Esophagus muscularis mucosa (tissue), 4 donors: ENCODE measurements around the gene QSOX2. TPM values are rescaled to one million over a fixed set of nuclear protein-coding genes. Genes with fewer than 3 reads are reported as not detected.

Source experiments
- DNase-seq: peaks from one replicate; pipeline ENCODE4 v3.0.0-alpha.2; 2017; ENCODE audit errors: extremely low spot score
- H3K27ac ChIP-seq, 4 donors: fragments of 200-600 bp; sonication (generic); replicated peaks in 1 of 4; 1 replicate in 3 of 4; 2 replicates in 1 of 4; pipeline ENCODE4 v1.5.1; 2016 to 2019; ENCODE audit warnings: mild to moderate bottlenecking in 1 of 4
- H3K27me3 ChIP-seq, 4 donors: fragments of 200-600 bp; sonication (generic); one replicate each; pipeline versions ENCODE4 v1.5.1 to v1.6.0; 2016 to 2019
- H3K36me3 ChIP-seq, 4 donors: fragments of 200-600 bp; sonication (generic); one replicate each; pipeline ENCODE4 v1.5.1; 2016 to 2019
- H3K4me1 ChIP-seq, 4 donors: fragments of 200-600 bp; sonication (generic); one replicate each; pipeline ENCODE4 v1.5.1; 2016 to 2019
- H3K4me3 ChIP-seq, 4 donors: fragments of 200-600 bp; sonication (generic); 1 replicate in 2 of 4; 2 replicates in 2 of 4; pipeline ENCODE4 v1.5.1; 2016 to 2019; ENCODE audit warnings: mild to moderate bottlenecking in 4 of 4, moderate library complexity in 1 of 4
- H3K9me3 ChIP-seq, 4 donors: fragments of 200-600 bp; sonication (generic); 1 replicate in 3 of 4; 2 replicates in 1 of 4; pipeline ENCODE4 v1.5.1; 2016 to 2019
- CTCF ChIP-seq, 3 experiments: fragments of 200-600 bp in 2 of 3; fragments of 450-650 bp in 1 of 3; sonication (generic) in 2 of 3; IDR thresholded peaks; one replicate each; pipeline ENCODE4 v1.5.1; 2017 to 2019; ENCODE audit warnings: antibody characterized with exemption in 3 of 3, mild to moderate bottlenecking in 2 of 3, moderate library complexity in 1 of 3
- EP300 ChIP-seq: sonication (generic); formaldehyde crosslinking; IDR thresholded peaks from one replicate; pipeline ENCODE4 v1.6.1; 2017; ENCODE audit warnings: antibody characterized with exemption
- POLR2A ChIP-seq: fragments of 450-650 bp; IDR thresholded peaks from one replicate; pipeline ENCODE4 v1.6.1; 2017; ENCODE audit warnings: antibody characterized with exemption, moderate library complexity, mild to moderate bottlenecking, low read depth
- POLR2AphosphoS5 ChIP-seq, 2 donors: sonication (generic); formaldehyde crosslinking; IDR thresholded peaks; one replicate each; pipeline ENCODE4 v1.6.1; 2017; ENCODE audit warnings: antibody characterized with exemption in 2 of 2
- WGBS: methylation state at CpG from one replicate; pipeline ENCODE4 v1.1.5; 2018; 5-methylcytosine and 5-hydroxymethylcytosine counted together
- intact Hi-C: fragments of 100-400 bp; cut with DNase I; formaldehyde crosslinking; loops from one replicate; pipeline ENCODE4 v1.15.1; 2023
- total RNA-seq, 4 donors: library from RNA; depleted of rRNA; stranded (reverse); fragments of >200 nt; gene quantifications; one replicate each; pipeline versions ENCODE4 v1.1.0 to v1.2.1, GENCODE V29; 2016

QSOX2 gene
- total RNA-seq, 4 donors from 2014 or later: 5.4 to 7.6 (median 6.3) TPM

GRCh38 chr9:136248951-136249876 is 3.6 kb upstream of the QSOX2 start:
- DNase-seq: no peak
- Histone ChIP-seq H3K4me1 (peaks cover 10 to 21% (median 17%) of the 10 kb centered on the region in 4 donors), H3K27ac (no peak overlapping the region), H3K27me3 (peaks cover 0 to 21% (median 0%) of the 10 kb centered on the region in 4 donors), H3K36me3 (no peaks in the 10 kb centered on the region), H3K4me3 (no peak overlapping the region), H3K9me3 (no peaks in the 10 kb centered on the region)
- intact Hi-C loops: no loop called here
- TF ChIP-seq EP300 (no peak), CTCF (IDR thresholded peaks at IDR 0.05) (no peak), POLR2A (no peak), POLR2AphosphoS5 (IDR thresholded peaks at IDR 0.05) (no peak)
- WGBS: 87% methylated on average over 21 of the region's 30 CpGs

GRCh38 chr9:136247947-136248637 is 2.5 kb upstream of the QSOX2 start:
- H3K4me1 ChIP-seq: peaks cover 15 to 32% (median 27%) of the 10 kb centered on the region in 4 donors
- no peak overlapping the region for H3K4me3 ChIP-seq
- no peaks in the 10 kb centered on the region for H3K9me3 ChIP-seq
- DNase-seq: no peak
- H3K27me3 ChIP-seq: peaks cover 0 to 10% (median 0%) of the 10 kb centered on the region in 4 donors
- WGBS: 92% methylated on average over 14 of the region's 24 CpGs
- intact Hi-C loops: no loop called here
- TF ChIP-seq POLR2A (no peak), EP300 (no peak), CTCF (IDR thresholded peaks at IDR 0.05) (no peak), POLR2AphosphoS5 (IDR thresholded peaks at IDR 0.05) (no peak)
- no peak overlapping the region for H3K27ac ChIP-seq
- H3K36me3 ChIP-seq: no peaks in the 10 kb centered on the region

GRCh38 chr9:136247551-136247916 is 1.9 kb upstream of the QSOX2 start:
- intact Hi-C loops: no loop called here
- Histone ChIP-seq H3K27me3 (peaks cover 0 to 5% (median 0%) of the 10 kb centered on the region in 4 donors), H3K9me3 (no peaks in the 10 kb centered on the region), H3K4me1 (peaks cover 15 to 37% (median 30%) of the 10 kb centered on the region in 4 donors), H3K4me3 (no peak overlapping the region), H3K27ac (no peak overlapping the region), H3K36me3 (no peaks in the 10 kb centered on the region)
- no peak for DNase-seq
- 74% methylated on average over 8 of the region's 9 CpGs for WGBS
- TF ChIP-seq POLR2A (no peak), CTCF (IDR thresholded peaks at IDR 0.05) (no peak), POLR2AphosphoS5 (IDR thresholded peaks at IDR 0.05) (no peak), EP300 (no peak)

GRCh38 chr9:136246849-136247550 is 1.4 kb upstream of the QSOX2 start:
- no peak overlapping the region for H3K4me3 ChIP-seq
- peaks cover 15 to 39% (median 31%) of the 10 kb centered on the region in 4 donors for H3K4me1 ChIP-seq
- DNase-seq: no peak
- no peaks in the 10 kb centered on the region for H3K36me3 ChIP-seq
- no peaks in the 10 kb centered on the region for H3K9me3 ChIP-seq
- WGBS: 81% methylated on average over 26 of the region's 26 CpGs
- intact Hi-C loops: no loop called here
- no peaks in the 10 kb centered on the region for H3K27me3 ChIP-seq
- H3K27ac ChIP-seq: no peak overlapping the region
- TF ChIP-seq POLR2A (no peak), CTCF (IDR thresholded peaks at IDR 0.05) (no peak), POLR2AphosphoS5 (IDR thresholded peaks at IDR 0.05) (no peak), EP300 (no peak)
